IMR-90 (cell line): ENCODE measurements around the gene DAAM1. TPM values are rescaled to one million over a fixed set of nuclear protein-coding genes. Genes with fewer than 3 reads are reported as not detected.

Source experiments
- ATAC-seq: fragments of 200-7000 bp; cut with Tn5 transposase; 2 replicates; pipeline ENCODE4 v1.9.1; 2020; ENCODE audit warnings: low read depth, mild to moderate bottlenecking, moderate library complexity
- BruUV-seq: library from RNA; stranded (reverse); fragments of 400-500 nt; replicated peaks from 2 replicates; lab custom pipeline; 2021; lab: Mats Ljungman, UMichigan
- CTCF ChIA-PET: fragments of 300-600 bp; formaldehyde crosslinking; extraction: SDS; loops from one replicate; lab custom pipeline; 2021; ENCODE audit warnings: antibody characterized with exemption; lab: Yijun Ruan, JAX
- POLR2A ChIA-PET: fragments of 300-600 bp; sonication (Branson Sonifier 250); formaldehyde crosslinking; loops from one replicate; lab custom pipeline; 2022; ENCODE audit warnings: antibody characterized with exemption; ENCODE audit not compliant: unreplicated experiment; lab: Charles Lee
- DNase-seq: peaks from one replicate; pipeline ENCODE4 v3.0.0; 2013
- H2AFZ ChIP-seq: replicated peaks from 2 replicates; pipeline ENCODE3; 2013; ENCODE audit warnings: low read length, mild to moderate bottlenecking; ENCODE audit not compliant: poor library complexity
- H2AK5ac ChIP-seq: 2 replicates; pipeline ENCODE4 v1.6.1; 2013; ENCODE audit warnings: low read depth, low read length, inconsistent platforms
- H2AK9ac ChIP-seq: replicated peaks from 2 replicates; pipeline ENCODE3; 2013; ENCODE audit warnings: mild to moderate bottlenecking, low read depth, low read length, moderate library complexity; ENCODE audit not compliant: poor library complexity
- H2BK120ac ChIP-seq: 2 replicates; pipeline ENCODE4 v1.6.1; 2013; ENCODE audit warnings: low read depth, low read length, inconsistent platforms
- H2BK15ac ChIP-seq: 3 replicates; pipeline ENCODE4 v1.6.1; 2013; ENCODE audit warnings: low read depth, low read length, inconsistent platforms
- H2BK20ac ChIP-seq: 2 replicates; pipeline ENCODE4 v1.6.1; 2013; ENCODE audit warnings: low read depth, mild to moderate bottlenecking, inconsistent platforms, low read length, moderate library complexity
- H2BK5ac ChIP-seq: 2 replicates; pipeline ENCODE4 v1.6.1; 2013; ENCODE audit warnings: mild to moderate bottlenecking, low read depth, low read length, inconsistent platforms; ENCODE audit not compliant: poor library complexity, severe bottlenecking
- H3K14ac ChIP-seq: replicated peaks from 2 replicates; pipeline ENCODE4 v1.6.1; 2013; ENCODE audit warnings: low read depth, low read length, inconsistent platforms
- H3K18ac ChIP-seq: 2 replicates; pipeline ENCODE4 v1.6.1; 2013; ENCODE audit warnings: low read depth, low read length, control low read depth
- H3K23ac ChIP-seq: 2 replicates; pipeline ENCODE4 v1.6.1; 2013; ENCODE audit warnings: low read depth, low read length, inconsistent platforms
- H3K27ac ChIP-seq: 2 replicates; pipeline ENCODE4 v1.5.1; 2013; ENCODE audit warnings: mild to moderate bottlenecking, control low read depth, low read length; ENCODE audit not compliant: insufficient read depth
- H3K27me3 ChIP-seq: 2 replicates; pipeline ENCODE4 v1.6.1; 2013; ENCODE audit warnings: low read length; ENCODE audit not compliant: control insufficient read depth, insufficient read depth
- H3K36me3 ChIP-seq: 2 replicates; pipeline ENCODE4 v1.6.1; 2013; ENCODE audit warnings: low read length, mixed read lengths; ENCODE audit not compliant: control insufficient read depth, insufficient read depth
- H3K4ac ChIP-seq: 2 replicates; pipeline ENCODE4 v1.6.1; 2013; ENCODE audit warnings: low read depth, low read length, inconsistent platforms
- H3K4me1 ChIP-seq: 2 replicates; pipeline ENCODE4 v1.6.1; 2013; ENCODE audit warnings: low read length, mixed read lengths; ENCODE audit not compliant: control insufficient read depth, insufficient read depth
- H3K4me2 ChIP-seq: 2 replicates; pipeline ENCODE4 v1.6.1; 2013; ENCODE audit warnings: low read depth, mild to moderate bottlenecking, control low read depth, low read length, moderate library complexity
- H3K4me3 ChIP-seq: 2 replicates; pipeline ENCODE4 v1.5.1; 2013; ENCODE audit warnings: low read depth, mild to moderate bottlenecking, control low read depth, low read length, moderate library complexity; ENCODE audit not compliant: insufficient read depth
- H3K56ac ChIP-seq: 2 replicates; pipeline ENCODE4 v1.6.1; 2013; ENCODE audit warnings: low read length, inconsistent platforms; ENCODE audit not compliant: insufficient read depth; ENCODE audit errors: extremely low read depth
- H3K79me1 ChIP-seq, 2 experiments: 2 replicates each; pipeline ENCODE4 v1.6.1; 2013; ENCODE audit warnings: low read length in 2 of 2, inconsistent platforms in 1 of 2, low read depth in 1 of 2
- H3K9ac ChIP-seq: 2 replicates; pipeline ENCODE4 v1.6.1; 2013; ENCODE audit warnings: low read depth, low read length, control low read depth
- H3K9me1 ChIP-seq: 2 replicates; pipeline ENCODE4 v1.6.1; 2013; ENCODE audit warnings: low read length, inconsistent platforms; ENCODE audit not compliant: insufficient read depth
- H3K9me3 ChIP-seq: 2 replicates; pipeline ENCODE4 v1.6.1; 2013; ENCODE audit warnings: low read length; ENCODE audit not compliant: control insufficient read depth, insufficient read depth
- H4K20me1 ChIP-seq: 2 replicates; pipeline ENCODE4 v1.6.1; 2013; ENCODE audit warnings: low read length, inconsistent platforms; ENCODE audit not compliant: insufficient read depth
- H4K5ac ChIP-seq: 2 replicates; pipeline ENCODE4 v1.6.1; 2013; ENCODE audit warnings: mild to moderate bottlenecking, low read depth, low read length, control low read depth
- H4K8ac ChIP-seq, 2 experiments: 2 replicates each; pipeline ENCODE4 v1.6.1; 2013; ENCODE audit warnings: low read depth in 2 of 2, low read length in 2 of 2, control low read depth in 1 of 2, inconsistent platforms in 1 of 2
- H4K91ac ChIP-seq: 2 replicates; pipeline ENCODE4 v1.6.1; 2013; ENCODE audit warnings: low read depth, low read length, inconsistent platforms; ENCODE audit not compliant: insufficient read depth
- CEBPB ChIP-seq: IDR thresholded peaks from 2 replicates; pipeline ENCODE4 v1.6.1; 2012; ENCODE audit warnings: low read depth, low read length, improper control_type of control experiment
- RAD21 ChIP-seq: IDR thresholded peaks from 2 replicates; pipeline ENCODE4 v1.6.1; 2012; ENCODE audit warnings: low read length, improper control_type of control experiment
- WGBS, 2 experiments: methylation state at CpG; one replicate each; pipeline versions ENCODE4 v1.1.5 to v1.1.7; 2013; ENCODE audit warnings: missing lambda C conversion rate in 2 of 2; ENCODE audit not compliant: insufficient read length in 1 of 2; ENCODE audit errors: extremely low coverage in 2 of 2; 5-methylcytosine and 5-hydroxymethylcytosine counted together
- dilution Hi-C: fragments of 300-500 bp; cut with HindIII; formaldehyde crosslinking; loops from one replicate; pipeline ENCODE4 v1.14.3; 2018; ENCODE audit warnings: low sequenced_read_pairs; ENCODE audit not compliant: unreplicated experiment
- in situ Hi-C: fragments of 300-500 bp; cut with MboI; formaldehyde crosslinking; loops from 3 replicates; pipeline ENCODE4 v1.14.3; 2019; ENCODE audit warnings: low sequenced_read_pairs, inconsistent platforms, mixed read lengths
- intact Hi-C: fragments of 100-400 bp; cut with micrococcal nuclease; formaldehyde crosslinking; loops from 2 replicates; pipeline ENCODE4 v1.10.0; 2022
- polyA plus RNA-seq, 3 experiments: library from polyadenylated mRNA; depleted of rRNA; stranded (reverse); fragments of >200 nt; gene quantifications; 2 replicates each; pipeline ENCODE4 v1.2.3, GENCODE V29; 2012; ENCODE audit warnings: low replicate concordance in 1 of 3
- total RNA-seq: library from RNA; depleted of rRNA; stranded (reverse); fragments of >200 nt; gene quantifications from 2 replicates; pipeline ENCODE4 v1.2.3, GENCODE V29; 2012

Gene DAAM1
- total and polyA plus RNA-seq, 2 of the 4 experiments (the other 2 are of a cell fraction): 4.8 to 5.4 TPM

GRCh38 chr14:59161561-59162175 is 26.8 kb upstream of the DAAM1 start:
- 0 out of 4 replicates have a peak overlapping the region, but pooled peaks of 1 of the 2 experiments have one; percentile 11 for H4K8ac ChIP-seq
- peak overlapping the region; percentile 70 for H2AFZ ChIP-seq
- ATAC-seq: peak; percentile 40; the same call in 1 of the 2 replicates

More at GRCh38 chr14:59161561-59162175, 26.8 kb upstream of the DAAM1 start:
- Histone ChIP-seq H3K4me3 (peak overlapping the region; percentile 15; the same call in 1 of the 2 replicates), H3K18ac (no peak overlapping the region), H2AK5ac (no peak overlapping the region), H3K4me2 (peak overlapping the region; percentile 66), H3K27ac (no peak overlapping the region), H3K9me1 (peaks cover 4% of the 10 kb centered on the region; the same call in 1 of the 2 replicates), H2AK9ac (no peak overlapping the region), H2BK20ac (peak overlapping the region; percentile 7; the same call in 1 of the 2 replicates), H3K9ac (no peak overlapping the region), H3K36me3 (no peaks in the 10 kb centered on the region), H4K5ac (no peak overlapping the region; the same call in 1 of the 2 replicates), H3K14ac (no peak overlapping the region), H3K79me1 (no peaks in the 10 kb centered on the region), H3K27me3 (peaks cover 16% of the 10 kb centered on the region), H3K4me1 (peaks cover 4% of the 10 kb centered on the region), H2BK15ac (no peak overlapping the region), H3K9me3 (peaks cover 3% of the 10 kb centered on the region; the same call in 1 of the 2 replicates), H4K20me1 (no peaks in the 10 kb centered on the region), H4K91ac (no peak overlapping the region), H3K56ac (no peak overlapping the region), H3K4ac (no peak overlapping the region), H2BK120ac (no peak overlapping the region), H3K23ac (no peak overlapping the region), H2BK5ac (no peak overlapping the region)
- CTCF ChIA-PET: interaction anchor here (0.6 kb wide), 1 partner anchor 30 kb away, joined by 5 read pairs; no protein-coding TSS in a partner anchor
- POLR2A ChIA-PET: interaction anchor here (0.5 kb wide), 1 partner anchor 51 kb away, joined by 5 read pairs; no protein-coding TSS in a partner anchor
- intact Hi-C loops (no loop called here), in situ Hi-C loops (no loop called here), dilution Hi-C loops (no loop called here)
- peak; percentile 88 for TF ChIP-seq CEBPB
- no peak for TF ChIP-seq RAD21
- 89% methylated on average over 1 of the region's 7 CpGs; no CpG with 5 or more reads in 1 of the 2 experiments for WGBS, 2 experiments
- BruUV-seq: no TSS peak
- DNase-seq: peak; percentile 71
